HEK293 (cell line): ENCODE measurements around the gene DOK6.

Experiments
- CTCF ChIA-PET: fragments of 350-600 bp; formaldehyde crosslinking; extraction: SDS; loops from one replicate; lab custom pipeline; 2021; ENCODE audit warnings: antibody characterized with exemption; lab: Yijun Ruan, JAX
- POLR2A ChIA-PET: fragments of 300-600 bp; formaldehyde crosslinking; extraction: SDS; loops from one replicate; lab custom pipeline; 2020; ENCODE audit warnings: antibody characterized with exemption, inconsistent platforms; lab: Yijun Ruan, JAX
- H3K27ac ChIP-seq: fragments of 200-500 bp; sonication (Bioruptor generic); 2 replicates; pipeline ENCODE4 v1.5.1; 2014; ENCODE audit warnings: low read depth, low read length, control low read depth, inconsistent platforms; ENCODE audit errors: extremely low read depth
- H3K36me3 ChIP-seq, 2 experiments: fragments of 200-500 bp in 1 of 2; sonication (Bioruptor generic) in 1 of 2; 1 replicate in 1 of 2; 2 replicates in 1 of 2; pipeline ENCODE4 v1.5.1; 2014 to 2017; ENCODE audit warnings: inconsistent platforms in 2 of 2, low read length in 2 of 2; ENCODE audit not compliant: control insufficient read depth in 2 of 2, insufficient read depth in 1 of 2
- H3K4me1 ChIP-seq: fragments of 200-500 bp; sonication (Bioruptor generic); 2 replicates; pipeline ENCODE4 v1.5.1; 2014; ENCODE audit warnings: mild to moderate bottlenecking, low read length, inconsistent platforms; ENCODE audit not compliant: control insufficient read depth, insufficient read depth
- H3K4me3 ChIP-seq: 2 replicates; pipeline ENCODE4 v1.5.1; 2011; ENCODE audit warnings: low read depth, mild to moderate bottlenecking, control low read depth, low read length, moderate library complexity
- H3K9me3 ChIP-seq: fragments of 200-500 bp; sonication (Bioruptor generic); 2 replicates; pipeline ENCODE4 v1.5.1; 2014; ENCODE audit warnings: low read depth, low read length, inconsistent platforms; ENCODE audit not compliant: control insufficient read depth, insufficient read depth
- KLF7 ChIP-seq: fragments of 450-650 bp; formaldehyde crosslinking; IDR thresholded peaks from 2 replicates; pipeline ENCODE4 v1.5.1; 2016; ENCODE audit warnings: missing biosample characterization, missing genetic modification characterization, borderline replicate concordance
- KLF9 ChIP-seq: fragments of 450-650 bp; formaldehyde crosslinking; IDR thresholded peaks from 2 replicates; pipeline ENCODE4 v1.5.1; 2016; ENCODE audit warnings: missing biosample characterization, missing genetic modification characterization, low read depth
- MZF1 ChIP-seq: fragments of 450-650 bp; formaldehyde crosslinking; IDR thresholded peaks from 2 replicates; pipeline ENCODE4 v1.5.1; 2017; ENCODE audit warnings: missing biosample characterization, missing genetic modification characterization, borderline replicate concordance
- PRDM1 ChIP-seq: fragments of 450-650 bp; formaldehyde crosslinking; IDR thresholded peaks from 2 replicates; pipeline ENCODE4; 2016; ENCODE audit warnings: missing biosample characterization, missing genetic modification characterization
- ZBTB17 ChIP-seq: fragments of 450-650 bp; formaldehyde crosslinking; IDR thresholded peaks from 2 replicates; pipeline ENCODE4 v1.5.1; 2016; ENCODE audit warnings: missing biosample characterization, missing genetic modification characterization
- ZBTB48 ChIP-seq: fragments of 450-650 bp; formaldehyde crosslinking; IDR thresholded peaks from 2 replicates; pipeline ENCODE4 v1.5.1; 2016; ENCODE audit warnings: missing biosample characterization, missing genetic modification characterization
- ZNF10 ChIP-seq: fragments of 450-650 bp; formaldehyde crosslinking; IDR thresholded peaks from 2 replicates; pipeline ENCODE4 v1.5.1; 2017; ENCODE audit warnings: missing biosample characterization, missing genetic modification characterization
- ZNF132 ChIP-seq: fragments of 450-650 bp; formaldehyde crosslinking; IDR thresholded peaks from 2 replicates; pipeline ENCODE4 v1.5.1; 2017; ENCODE audit warnings: missing biosample characterization, missing genetic modification characterization, borderline replicate concordance
- ZNF140 ChIP-seq: fragments of 450-650 bp; formaldehyde crosslinking; IDR thresholded peaks from 2 replicates; pipeline ENCODE4 v1.5.1; 2016; ENCODE audit warnings: missing biosample characterization, missing genetic modification characterization
- ZNF146 ChIP-seq: fragments of 450-650 bp; formaldehyde crosslinking; IDR thresholded peaks from 2 replicates; pipeline ENCODE4 v1.5.1; 2016; ENCODE audit warnings: missing biosample characterization, missing genetic modification characterization
- ZNF221 ChIP-seq: fragments of 450-650 bp; formaldehyde crosslinking; IDR thresholded peaks from 2 replicates; pipeline ENCODE4 v1.5.1; 2017; ENCODE audit warnings: missing biosample characterization, missing genetic modification characterization, borderline replicate concordance
- ZNF311 ChIP-seq: fragments of 450-650 bp; formaldehyde crosslinking; IDR thresholded peaks from 2 replicates; pipeline ENCODE4 v1.5.1; 2017; ENCODE audit warnings: missing biosample characterization, missing genetic modification characterization, borderline replicate concordance
- ZNF366 ChIP-seq: fragments of 450-650 bp; formaldehyde crosslinking; conservative IDR thresholded peaks from 2 replicates; pipeline ENCODE4 v1.5.1; 2016; ENCODE audit warnings: missing biosample characterization, missing genetic modification characterization
- ZNF391 ChIP-seq: fragments of 450-650 bp; formaldehyde crosslinking; IDR thresholded peaks from 2 replicates; pipeline ENCODE4 v1.5.1; 2016; ENCODE audit warnings: low read depth, missing biosample characterization, missing genetic modification characterization, borderline replicate concordance
- ZNF530 ChIP-seq: fragments of 450-650 bp; formaldehyde crosslinking; IDR thresholded peaks from 2 replicates; pipeline ENCODE4 v1.5.1; 2016; ENCODE audit warnings: low read depth, missing biosample characterization, missing genetic modification characterization
- ZNF624 ChIP-seq: fragments of 450-650 bp; formaldehyde crosslinking; IDR thresholded peaks from 2 replicates; pipeline ENCODE4 v1.5.1; 2017; ENCODE audit warnings: missing biosample characterization, missing genetic modification characterization
- ZNF677 ChIP-seq: fragments of 450-650 bp; IDR thresholded peaks from 2 replicates; pipeline ENCODE4 v1.5.0; 2018; ENCODE audit warnings: missing biosample characterization, mild to moderate bottlenecking, missing genetic modification characterization, moderate library complexity
- TF ChIP-seq, protein P1 (sequence below): fragments of 450-650 bp; formaldehyde crosslinking; IDR thresholded peaks from 2 replicates; pipeline ENCODE4 v1.5.1; 2016; ENCODE audit warnings: missing biosample characterization, missing genetic modification characterization, low read depth
- TF ChIP-seq, protein P2 (sequence below): sonication (generic); formaldehyde crosslinking; IDR thresholded peaks from 2 replicates; pipeline ENCODE4 v1.8.1; 2022; ENCODE audit warnings: mild to moderate bottlenecking, moderate library complexity, missing genetic modification reagents
- TF ChIP-seq, protein P3 (sequence below): fragments of 450-650 bp; formaldehyde crosslinking; IDR thresholded peaks from 2 replicates; pipeline ENCODE4 v1.5.1; 2016; ENCODE audit warnings: missing biosample characterization, missing genetic modification characterization
- TF ChIP-seq, protein P4 (sequence below): fragments of 450-650 bp; formaldehyde crosslinking; IDR thresholded peaks from 2 replicates; pipeline ENCODE4 v1.5.1; 2016; ENCODE audit warnings: missing biosample characterization, missing genetic modification characterization
- TF ChIP-seq, protein P5 (sequence below): fragments of 450-650 bp; formaldehyde crosslinking; IDR thresholded peaks from 2 replicates; pipeline ENCODE4 v1.5.0; 2017; ENCODE audit warnings: missing biosample characterization, missing genetic modification characterization, borderline replicate concordance

The DOK6 gene

DNA sequence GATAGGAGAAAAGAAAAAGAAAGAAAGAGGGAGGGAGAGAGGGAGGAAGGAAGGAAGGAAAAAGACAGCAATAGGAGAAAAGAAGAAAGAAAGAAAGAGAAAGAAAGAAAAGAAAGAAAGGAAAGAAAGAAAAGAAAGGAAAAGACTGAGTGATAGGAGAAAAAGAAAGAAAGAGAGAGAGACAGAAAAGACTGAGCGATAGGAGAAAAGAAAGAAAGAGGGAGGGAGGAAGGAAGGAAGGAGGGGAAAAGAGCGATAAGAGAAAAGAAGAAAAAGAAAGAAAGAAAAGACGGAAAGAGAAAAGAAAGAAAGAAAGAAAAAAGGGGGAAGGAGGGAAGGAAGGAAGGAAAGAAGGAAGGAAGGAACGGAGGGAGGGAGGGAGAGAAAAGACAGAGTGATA, 216.7 kb downstream of the DOK6 start:
- Histone ChIP-seq H3K36me3 (no peaks in the 10 kb centered on the region), H3K4me3 (no peak overlapping the region), H3K9me3 (no peaks in the 10 kb centered on the region), H3K4me1 (no peaks in the 10 kb centered on the region), H3K27ac (no peak overlapping the region)
- TF ChIP-seq ZNF366 (tag by site-specific recombination) (peak; percentile 40; the same call in 1 of the 2 replicates), ZBTB48 (tag by site-specific recombination) (no peak)
- ChIA-PET CTCF (interaction anchor here (0.6 kb wide), 1 partner anchor 254 kb away, joined by 3 read pairs; no protein-coding TSS in a partner anchor), POLR2A (no interaction called here)

DNA sequence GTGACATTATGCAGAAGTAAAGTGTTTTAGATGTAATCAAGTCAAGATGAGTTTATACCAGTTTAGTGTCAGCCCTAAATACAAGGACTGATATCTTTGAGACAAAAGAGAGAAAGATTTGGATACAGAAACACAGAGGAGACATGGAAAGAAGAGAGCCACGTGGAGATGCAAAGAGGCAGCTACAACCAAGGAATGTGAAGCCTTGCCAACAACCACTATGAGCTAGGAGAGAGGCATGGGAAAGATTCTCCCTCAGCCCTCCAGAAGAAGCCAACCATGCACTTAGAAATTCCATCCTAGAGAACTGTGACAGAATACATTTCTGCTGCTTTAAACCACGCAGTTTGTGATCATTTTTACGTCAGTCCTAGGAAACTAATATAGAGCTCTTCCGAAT, 217.2 kb downstream of the DOK6 start:
- H3K4me3 ChIP-seq, result no peak overlapping the region
- no peaks in the 10 kb centered on the region for H3K9me3 ChIP-seq
- no peaks in the 10 kb centered on the region for H3K4me1 ChIP-seq
- H3K27ac ChIP-seq, result no peak overlapping the region
- TF ChIP-seq ZNF391 (tag by site-specific recombination), result no peak
- TF ChIP-seq ZNF221 (tag by site-specific recombination), result no peak
- TF ChIP-seq ZBTB17, result no peak
- TF ChIP-seq, protein P1, sequence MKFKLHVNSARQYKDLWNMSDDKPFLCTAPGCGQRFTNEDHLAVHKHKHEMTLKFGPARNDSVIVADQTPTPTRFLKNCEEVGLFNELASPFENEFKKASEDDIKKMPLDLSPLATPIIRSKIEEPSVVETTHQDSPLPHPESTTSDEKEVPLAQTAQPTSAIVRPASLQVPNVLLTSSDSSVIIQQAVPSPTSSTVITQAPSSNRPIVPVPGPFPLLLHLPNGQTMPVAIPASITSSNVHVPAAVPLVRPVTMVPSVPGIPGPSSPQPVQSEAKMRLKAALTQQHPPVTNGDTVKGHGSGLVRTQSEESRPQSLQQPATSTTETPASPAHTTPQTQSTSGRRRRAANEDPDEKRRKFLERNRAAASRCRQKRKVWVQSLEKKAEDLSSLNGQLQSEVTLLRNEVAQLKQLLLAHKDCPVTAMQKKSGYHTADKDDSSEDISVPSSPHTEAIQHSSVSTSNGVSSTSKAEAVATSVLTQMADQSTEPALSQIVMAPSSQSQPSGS (tag by site-specific recombination), result no peak
- TF ChIP-seq KLF9 (tag by site-specific recombination), result no peak
- TF ChIP-seq, protein P2, sequence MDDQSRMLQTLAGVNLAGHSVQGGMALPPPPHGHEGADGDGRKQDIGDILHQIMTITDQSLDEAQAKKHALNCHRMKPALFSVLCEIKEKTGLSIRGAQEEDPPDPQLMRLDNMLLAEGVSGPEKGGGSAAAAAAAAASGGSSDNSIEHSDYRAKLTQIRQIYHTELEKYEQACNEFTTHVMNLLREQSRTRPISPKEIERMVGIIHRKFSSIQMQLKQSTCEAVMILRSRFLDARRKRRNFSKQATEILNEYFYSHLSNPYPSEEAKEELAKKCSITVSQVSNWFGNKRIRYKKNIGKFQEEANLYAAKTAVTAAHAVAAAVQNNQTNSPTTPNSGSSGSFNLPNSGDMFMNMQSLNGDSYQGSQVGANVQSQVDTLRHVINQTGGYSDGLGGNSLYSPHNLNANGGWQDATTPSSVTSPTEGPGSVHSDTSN (CRISPR knock-in tag), result no peak
- TF ChIP-seq ZNF140 (tag by site-specific recombination), result no peak
- no peak for TF ChIP-seq ZNF624 (tag by site-specific recombination)
- TF ChIP-seq MZF1, result no peak
- no peak for TF ChIP-seq ZNF677
- TF ChIP-seq PRDM1 (tag by site-specific recombination), result no peak
- TF ChIP-seq KLF7, result no peak
- TF ChIP-seq, protein P3, sequence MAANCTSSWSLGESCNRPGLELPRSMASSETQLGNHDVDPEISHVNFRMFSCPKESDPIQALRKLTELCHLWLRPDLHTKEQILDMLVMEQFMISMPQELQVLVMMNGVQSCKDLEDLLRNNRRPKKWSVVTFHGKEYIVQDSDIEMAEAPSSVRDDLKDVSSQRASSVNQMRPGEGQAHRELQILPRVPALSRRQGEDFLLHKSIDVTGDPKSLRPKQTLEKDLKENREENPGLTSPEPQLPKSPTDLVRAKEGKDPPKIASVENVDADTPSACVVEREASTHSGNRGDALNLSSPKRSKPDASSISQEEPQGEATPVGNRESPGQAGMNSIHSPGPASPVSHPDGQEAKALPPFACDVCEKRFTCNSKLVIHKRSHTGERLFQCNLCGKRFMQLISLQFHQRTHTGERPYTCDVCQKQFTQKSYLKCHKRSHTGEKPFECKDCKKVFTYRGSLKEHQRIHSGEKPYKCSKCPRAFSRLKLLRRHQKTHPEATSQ (tag by site-specific recombination), result no peak
- TF ChIP-seq, protein P4, sequence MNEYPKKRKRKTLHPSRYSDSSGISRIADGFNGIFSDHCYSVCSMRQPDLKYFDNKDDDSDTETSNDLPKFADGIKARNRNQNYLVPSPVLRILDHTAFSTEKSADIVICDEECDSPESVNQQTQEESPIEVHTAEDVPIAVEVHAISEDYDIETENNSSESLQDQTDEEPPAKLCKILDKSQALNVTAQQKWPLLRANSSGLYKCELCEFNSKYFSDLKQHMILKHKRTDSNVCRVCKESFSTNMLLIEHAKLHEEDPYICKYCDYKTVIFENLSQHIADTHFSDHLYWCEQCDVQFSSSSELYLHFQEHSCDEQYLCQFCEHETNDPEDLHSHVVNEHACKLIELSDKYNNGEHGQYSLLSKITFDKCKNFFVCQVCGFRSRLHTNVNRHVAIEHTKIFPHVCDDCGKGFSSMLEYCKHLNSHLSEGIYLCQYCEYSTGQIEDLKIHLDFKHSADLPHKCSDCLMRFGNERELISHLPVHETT (tag by site-specific recombination), result no peak
- TF ChIP-seq ZNF10 (tag by site-specific recombination), result no peak
- no peak for TF ChIP-seq ZNF311 (tag by site-specific recombination)
- TF ChIP-seq, protein P5, sequence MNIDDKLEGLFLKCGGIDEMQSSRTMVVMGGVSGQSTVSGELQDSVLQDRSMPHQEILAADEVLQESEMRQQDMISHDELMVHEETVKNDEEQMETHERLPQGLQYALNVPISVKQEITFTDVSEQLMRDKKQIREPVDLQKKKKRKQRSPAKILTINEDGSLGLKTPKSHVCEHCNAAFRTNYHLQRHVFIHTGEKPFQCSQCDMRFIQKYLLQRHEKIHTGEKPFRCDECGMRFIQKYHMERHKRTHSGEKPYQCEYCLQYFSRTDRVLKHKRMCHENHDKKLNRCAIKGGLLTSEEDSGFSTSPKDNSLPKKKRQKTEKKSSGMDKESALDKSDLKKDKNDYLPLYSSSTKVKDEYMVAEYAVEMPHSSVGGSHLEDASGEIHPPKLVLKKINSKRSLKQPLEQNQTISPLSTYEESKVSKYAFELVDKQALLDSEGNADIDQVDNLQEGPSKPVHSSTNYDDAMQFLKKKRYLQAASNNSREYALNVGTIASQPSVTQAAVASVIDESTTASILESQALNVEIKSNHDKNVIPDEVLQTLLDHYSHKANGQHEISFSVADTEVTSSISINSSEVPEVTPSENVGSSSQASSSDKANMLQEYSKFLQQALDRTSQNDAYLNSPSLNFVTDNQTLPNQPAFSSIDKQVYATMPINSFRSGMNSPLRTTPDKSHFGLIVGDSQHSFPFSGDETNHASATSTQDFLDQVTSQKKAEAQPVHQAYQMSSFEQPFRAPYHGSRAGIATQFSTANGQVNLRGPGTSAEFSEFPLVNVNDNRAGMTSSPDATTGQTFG (tag by site-specific recombination), result no peak
- no peak for TF ChIP-seq ZNF530 (tag by site-specific recombination)
- TF ChIP-seq ZNF132 (tag by site-specific recombination), result no peak
- no peak for TF ChIP-seq ZNF146 (tag by site-specific recombination)
- no peaks in the 10 kb centered on the region for H3K36me3 ChIP-seq
- ChIA-PET POLR2A (no interaction called here), CTCF (no interaction called here)
